Esophagus (tissue), 2 donors: ENCODE measurements around the gene SMIM36. TPM values are rescaled to one million over a fixed set of nuclear protein-coding genes. Genes with fewer than 3 reads are reported as not detected.
"Not testable (repeated sequence)": the region's sequence is repeated elsewhere in the genome, so short reads cannot be mapped to it uniquely, and the experiment has no call there.

Experiments used
- H3K27ac ChIP-seq, 2 donors: one replicate each; pipeline ENCODE4 v1.5.1; 2013; ENCODE audit warnings: low read depth in 2 of 2, mild to moderate bottlenecking in 2 of 2, inconsistent platforms in 1 of 2, low read length in 1 of 2, moderate library complexity in 1 of 2
- H3K27me3 ChIP-seq, 2 donors: one replicate each; pipeline ENCODE4 v1.6.1; 2013; ENCODE audit warnings: low read length in 2 of 2, control low read depth in 1 of 2, mild to moderate bottlenecking in 1 of 2; ENCODE audit not compliant: insufficient read depth in 2 of 2, control insufficient read depth in 1 of 2
- H3K36me3 ChIP-seq, 2 donors: one replicate each; pipeline ENCODE4 v1.6.1; 2013; ENCODE audit warnings: low read length in 1 of 2; ENCODE audit not compliant: control insufficient read depth in 2 of 2, insufficient read depth in 2 of 2
- H3K4me1 ChIP-seq, 2 donors: one replicate each; pipeline ENCODE4 v1.6.1; 2013; ENCODE audit warnings: low read length in 1 of 2; ENCODE audit not compliant: control insufficient read depth in 2 of 2, insufficient read depth in 2 of 2
- H3K4me3 ChIP-seq, 2 donors: one replicate each; pipeline ENCODE4 v1.5.1; 2013; ENCODE audit warnings: low read length in 2 of 2, mild to moderate bottlenecking in 2 of 2, low read depth in 1 of 2, moderate library complexity in 1 of 2
- H3K9me3 ChIP-seq, 2 donors: one replicate each; pipeline ENCODE4 v1.6.1; 2013; ENCODE audit warnings: mild to moderate bottlenecking in 2 of 2, low read depth in 1 of 2, low read length in 1 of 2, moderate library complexity in 1 of 2; ENCODE audit not compliant: control insufficient read depth in 2 of 2, insufficient read depth in 1 of 2
- WGBS, 2 donors: extraction: QIAGEN DNeasy Blood & Tissue Kit; methylation state at CpG; one replicate each; pipeline ENCODE4 v1.1.7; 2013; 5-methylcytosine and 5-hydroxymethylcytosine counted together
- polyA plus RNA-seq, 2 donors: library from polyadenylated mRNA; stranded (reverse); fragments of 200-250 nt; gene quantifications; one replicate each; pipeline ENCODE4 v1.2.3, GENCODE V29; 2013
- donor health status: healthy with polysubstance abuse.
- donor health status: Bipolar disorder and iron deficiency.

Gene SMIM36
- polyA plus RNA-seq, 2 donors = not detected

DNA sequence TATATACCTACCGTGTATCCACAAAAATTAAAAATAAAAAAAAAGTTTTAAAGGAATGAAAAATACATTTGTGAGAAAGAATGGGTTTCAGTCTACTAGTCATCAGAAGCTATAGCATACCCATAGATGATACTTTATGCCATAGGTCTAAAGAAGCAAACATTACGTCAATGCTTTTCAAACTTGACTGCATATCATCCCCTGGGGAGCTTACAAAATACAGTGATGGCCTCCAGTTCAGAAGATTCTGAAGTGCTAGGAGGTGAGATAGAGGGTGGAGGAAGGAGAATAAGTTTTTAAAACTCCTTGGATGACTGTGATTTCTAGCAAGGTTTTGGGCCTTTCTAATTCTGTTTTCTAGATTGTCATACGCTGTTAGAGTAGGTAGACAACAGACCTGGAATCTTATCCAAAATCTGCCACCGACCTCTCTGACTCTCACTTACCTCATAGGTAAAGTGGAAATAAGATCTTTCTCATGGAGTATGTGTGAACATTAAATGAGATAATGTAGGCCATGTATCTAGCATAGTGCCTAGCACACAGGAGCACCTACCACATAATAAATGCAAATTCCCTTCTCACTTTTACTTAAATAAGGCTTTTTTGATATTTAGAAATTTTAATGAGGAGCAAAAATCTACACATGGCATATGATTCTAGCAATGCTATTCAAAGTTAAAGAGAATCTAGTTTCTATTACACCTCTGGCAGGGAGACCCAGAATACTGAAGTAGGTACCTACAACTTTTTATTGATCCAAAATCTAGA lies 102.0 kb downstream of the SMIM36 start:
- Histone ChIP-seq H3K36me3 (peaks cover 0 to 11% of the 10 kb centered on the region in 2 donors), H3K4me3 (no peak overlapping the region)
- 94 to 97% methylated on average over 4 of the region's 4 CpGs for WGBS, 2 donors

DNA sequence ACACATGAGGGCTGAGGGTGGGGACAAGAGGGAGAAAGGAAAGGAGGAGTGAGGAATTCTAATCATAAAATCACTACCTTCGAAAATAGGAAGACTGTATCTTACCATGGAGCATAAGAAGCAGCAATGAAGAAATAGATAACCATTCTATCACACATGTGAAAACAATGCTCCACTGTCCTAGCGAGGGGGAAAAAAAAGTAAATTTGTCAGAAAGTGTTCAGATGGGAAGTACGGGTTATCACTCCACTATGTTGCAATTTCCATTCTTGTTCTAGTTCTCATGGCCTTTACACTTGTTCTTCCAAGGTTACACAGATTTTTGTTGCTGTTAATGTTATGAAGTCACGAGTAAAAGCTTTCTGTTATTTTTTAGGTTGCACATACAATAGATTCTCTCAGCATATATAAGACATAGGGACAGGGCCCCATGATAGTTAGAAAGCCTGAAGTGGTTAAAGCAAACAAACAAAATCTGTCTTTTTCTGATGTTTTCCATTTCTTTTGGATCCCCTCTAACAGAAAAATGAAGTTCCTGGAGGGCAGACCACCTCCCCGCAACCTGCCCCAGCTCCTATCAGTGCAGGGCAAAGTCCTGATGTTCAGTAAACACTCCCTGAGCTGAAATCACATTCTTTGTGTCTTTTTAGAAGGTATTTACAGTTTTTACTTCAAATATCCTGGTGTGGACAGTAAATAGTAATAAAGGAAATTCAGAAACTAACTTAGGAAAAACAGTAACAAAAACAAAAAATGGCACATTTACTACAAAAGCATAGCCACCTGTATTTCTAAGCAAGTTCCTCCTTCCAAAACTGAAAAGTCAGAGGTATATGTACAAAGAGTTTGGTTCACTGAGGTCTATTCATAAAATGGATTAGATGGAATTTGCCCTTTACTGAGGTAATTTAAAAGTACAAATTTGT lies 103.3 kb downstream of the SMIM36 start:
- no peaks in the 10 kb centered on the region for H3K4me1 ChIP-seq
- WGBS, 2 donors = 83 to 84% methylated on average over 5 of the region's 5 CpGs
- H3K27me3 ChIP-seq = no peaks in the 10 kb centered on the region
- peaks cover 0 to 11% of the 10 kb centered on the region in 2 donors for H3K36me3 ChIP-seq
- H3K27ac ChIP-seq = no peak overlapping the region
- no peak overlapping the region for H3K4me3 ChIP-seq
- no peaks in the 10 kb centered on the region for H3K9me3 ChIP-seq

More for the DNA sequence above, 102.0 kb downstream of the SMIM36 start:
- Histone ChIP-seq H3K9me3 (no peaks in the 10 kb centered on the region), H3K27ac (no peak overlapping the region), H3K27me3 (no peaks in the 10 kb centered on the region), H3K4me1 (no peaks in the 10 kb centered on the region)

DNA sequence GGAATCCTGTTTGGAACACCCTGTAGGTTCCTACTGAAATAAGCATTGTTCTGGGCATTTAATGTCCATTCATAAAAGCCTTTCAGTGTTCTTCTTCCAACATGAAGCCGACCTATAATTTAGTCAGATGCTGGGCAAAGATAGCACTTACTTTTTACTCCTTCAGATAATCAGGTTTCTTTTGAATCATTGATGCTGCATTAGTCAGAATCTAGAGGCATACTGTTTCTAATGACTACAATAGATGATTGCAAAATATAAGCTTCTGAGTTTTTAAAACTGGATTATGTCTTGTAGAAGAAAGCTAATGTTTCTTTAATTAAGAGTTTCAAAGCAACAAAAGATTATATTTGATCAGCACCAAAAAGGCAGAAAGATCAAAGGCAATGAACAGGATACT lies 105.7 kb downstream of the SMIM36 start:
- no peaks in the 10 kb centered on the region for H3K27me3 ChIP-seq
- H3K36me3 ChIP-seq = peaks cover 0 to 8% of the 10 kb centered on the region in 2 donors
- WGBS, 2 donors = 78 to 93% methylated on average over 1 of the region's 1 CpG
- no peak overlapping the region for H3K4me3 ChIP-seq
- H3K4me1 ChIP-seq = no peaks in the 10 kb centered on the region
- no peaks in the 10 kb centered on the region for H3K9me3 ChIP-seq
- no peak overlapping the region for H3K27ac ChIP-seq

DNA sequence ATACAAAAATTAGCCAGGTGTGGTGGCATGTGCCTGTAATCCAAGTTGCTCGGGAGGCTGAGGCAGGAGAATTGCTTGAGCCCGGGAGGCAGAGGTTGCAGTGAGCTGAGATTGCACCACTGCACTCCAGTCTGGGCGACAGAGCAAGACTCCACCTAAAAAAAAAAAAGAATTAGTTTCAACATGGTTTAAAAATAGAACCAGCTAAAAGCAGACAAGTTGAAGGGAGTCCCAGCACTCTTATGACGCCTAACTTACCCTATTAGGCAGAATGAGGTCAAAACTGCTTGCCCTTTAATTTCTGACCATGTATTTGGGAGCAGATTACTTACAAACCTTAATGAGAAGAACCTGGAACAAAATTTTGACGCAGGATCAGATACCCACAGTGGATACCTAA lies 107.1 kb downstream of the SMIM36 start:
- H3K27ac ChIP-seq, H3K27me3 ChIP-seq, H3K4me3 ChIP-seq, H3K4me1 ChIP-seq, H3K9me3 ChIP-seq, H3K36me3 ChIP-seq: not testable (repeated sequence)
- 86 to 90% methylated on average over 5 of the region's 5 CpGs for WGBS, 2 donors

DNA sequence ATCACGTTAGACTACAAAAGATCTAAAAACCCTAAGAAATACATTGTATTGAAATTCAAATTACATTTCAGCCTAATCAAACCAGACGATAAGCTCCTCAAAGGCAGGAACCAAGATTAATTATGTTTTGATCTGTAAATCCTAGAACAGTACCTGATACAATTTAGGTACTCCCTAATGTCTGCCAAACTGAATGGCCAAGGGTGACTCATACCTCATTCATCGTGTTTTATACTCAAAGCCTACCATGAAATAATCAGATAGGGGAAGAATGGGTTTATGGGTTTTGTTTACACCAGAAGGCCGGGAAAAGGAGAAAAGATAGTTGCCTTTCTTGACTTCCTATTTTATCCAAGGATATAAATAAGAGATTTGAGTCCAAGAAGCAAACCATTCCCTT lies 108.9 kb downstream of the SMIM36 start:
- Histone ChIP-seq H3K9me3 (no peaks in the 10 kb centered on the region), H3K4me3 (no peak overlapping the region), H3K27me3 (no peaks in the 10 kb centered on the region), H3K36me3 (no peaks in the 10 kb centered on the region), H3K4me1 (no peaks in the 10 kb centered on the region), H3K27ac (no peak overlapping the region)
- 61 to 66% methylated on average over 4 of the region's 4 CpGs for WGBS, 2 donors

Other genes with a start within 250 kb of the SMIM36 start
- gene HLF, start 246.5 kb downstream of the SMIM36 start, polyA plus RNA-seq = 10 to 100 TPM in 1 of 2 donors, 1 to 10 TPM in 1; 6.4 to 12.7 TPM
- 1 to 10 TPM; 2.7 to 3.5 TPM for gene MMD, start 89.6 kb downstream of the SMIM36 start, polyA plus RNA-seq
- gene TMEM100, start 211.4 kb upstream of the SMIM36 start, polyA plus RNA-seq = 1 to 10 TPM; 1.6 to 4.8 TPM
- gene PCTP, start 239.6 kb upstream of the SMIM36 start, polyA plus RNA-seq = 1 to 10 TPM; 6.4 to 8.7 TPM